NCI-H1417 (cell line): ENCODE measurements around the gene CDRT4.

Experiments
- DNase-seq, 3 experiments: peaks; one replicate each; lab custom pipeline; 2025; lab: John Stamatoyannopoulos, UW

The CDRT4 gene

GRCh38 chr17:15431766-15432165 lies 35.7 kb downstream of the CDRT4 start:
- no peak for DNase-seq

GRCh38 chr17:15431196-15431595 lies 36.2 kb downstream of the CDRT4 start:
- DNase-seq, result no peak

GRCh38 chr17:15424521-15424920 lies 42.9 kb downstream of the CDRT4 start:
- no peak for DNase-seq

- DNase-seq, result no peak
Observed at GRCh38 chr17:15422392-15422965, 44.9 kb downstream of the CDRT4 start.

GRCh38 chr17:15418781-15419180 lies 48.6 kb downstream of the CDRT4 start:
- DNase-seq, result no peak

- peak in 1 of 3 experiments; percentile 5 for DNase-seq
Observed at GRCh38 chr17:15414532-15415306, 52.7 kb downstream of the CDRT4 start.

GRCh38 chr17:15413101-15413771 lies 54.2 kb downstream of the CDRT4 start:
- DNase-seq, result no peak

GRCh38 chr17:15412606-15413005 lies 54.8 kb downstream of the CDRT4 start:
- no peak for DNase-seq

- no peak for DNase-seq
Observed at GRCh38 chr17:15411384-15412198, 55.8 kb downstream of the CDRT4 start.

GRCh38 chr17:15409721-15410250 lies 57.6 kb downstream of the CDRT4 start:
- DNase-seq, result peak in 1 of 3 experiments; percentile 0

- DNase-seq, result no peak
Observed at GRCh38 chr17:15408803-15409202, 58.6 kb downstream of the CDRT4 start.

GRCh38 chr17:15406081-15406480 lies 61.3 kb downstream of the CDRT4 start:
- no peak for DNase-seq

GRCh38 chr17:15405058-15405415 lies 62.4 kb downstream of the CDRT4 start:
- no peak for DNase-seq

- no peak for DNase-seq
Observed at GRCh38 chr17:15404106-15405057, 63.0 kb downstream of the CDRT4 start.

GRCh38 chr17:15403276-15403939 lies 64.0 kb downstream of the CDRT4 start:
- no peak for DNase-seq

- DNase-seq, result no peak
Observed at GRCh38 chr17:15399443-15399842, 68.0 kb downstream of the CDRT4 start.

- no peak for DNase-seq
Observed at GRCh38 chr17:15398736-15399331, 68.6 kb downstream of the CDRT4 start.

GRCh38 chr17:15398291-15398690 lies 69.1 kb downstream of the CDRT4 start:
- no peak for DNase-seq

GRCh38 chr17:15397620-15398019 lies 69.8 kb downstream of the CDRT4 start:
- DNase-seq, result no peak

- DNase-seq, result no peak
Observed at GRCh38 chr17:15395091-15395490, 72.3 kb downstream of the CDRT4 start.
